Osteoblast (primary cell): ENCODE data around the gene MAGEC3. TPM values are rescaled to one million over a fixed set of nuclear protein-coding genes. Genes with fewer than 3 reads are reported as not detected.

Source experiments
- DNase-seq: peaks from one replicate; pipeline ENCODE4 v3.0.0; 2011; ENCODE audit warnings: low spot score, mixed read lengths; ENCODE audit not compliant: insufficient read length; ENCODE audit errors: missing footprints
- H2AFZ ChIP-seq: 2 replicates; pipeline ENCODE4 v1.6.0; 2011; ENCODE audit warnings: mild to moderate bottlenecking, low read length
- H3K27ac ChIP-seq: 2 replicates; pipeline ENCODE4 v1.5.1; 2011; ENCODE audit warnings: mild to moderate bottlenecking, low read depth, low read length, moderate library complexity
- H3K27me3 ChIP-seq: 2 replicates; pipeline ENCODE4 v1.6.0; 2012; ENCODE audit warnings: mild to moderate bottlenecking, control low read depth, inconsistent platforms, low read length, moderate library complexity; ENCODE audit not compliant: insufficient read depth
- H3K36me3 ChIP-seq: 2 replicates; pipeline ENCODE4 v1.5.1; 2011; ENCODE audit warnings: mild to moderate bottlenecking, low read length, control low read depth, moderate library complexity; ENCODE audit not compliant: insufficient read depth
- H3K4me1 ChIP-seq: 2 replicates; pipeline ENCODE4 v1.5.1; 2011; ENCODE audit warnings: mild to moderate bottlenecking, low read length, control low read depth, moderate library complexity; ENCODE audit not compliant: insufficient read depth
- H3K4me2 ChIP-seq: 2 replicates; pipeline ENCODE4 v1.6.0; 2011; ENCODE audit warnings: mild to moderate bottlenecking, low read length; ENCODE audit not compliant: insufficient read depth
- H3K4me3 ChIP-seq: fragments of 200-600 bp; sonication (generic); 3 replicates; pipeline ENCODE4 v1.5.1; 2012; ENCODE audit warnings: mild to moderate bottlenecking, low read length, inconsistent platforms; ENCODE audit not compliant: insufficient read depth
- H3K79me2 ChIP-seq: 2 replicates; pipeline ENCODE4 v1.6.0; 2012; ENCODE audit warnings: mild to moderate bottlenecking, low read length, control low read depth, inconsistent platforms; ENCODE audit not compliant: insufficient read depth
- H3K9me3 ChIP-seq: 2 replicates; pipeline ENCODE4 v1.5.1; 2011; ENCODE audit warnings: low read depth, low read length, control low read depth
- H4K20me1 ChIP-seq: 2 replicates; pipeline ENCODE4 v1.6.0; 2012; ENCODE audit warnings: mild to moderate bottlenecking, low read length, control low read depth; ENCODE audit not compliant: insufficient read depth
- CTCF ChIP-seq: IDR thresholded peaks from 2 replicates; pipeline ENCODE4 v1.5.1; 2011; ENCODE audit warnings: mild to moderate bottlenecking, low read depth, low read length, moderate library complexity; ENCODE audit errors: extremely low read depth
- total RNA-seq: library from RNA; depleted of rRNA; stranded (reverse); fragments of >200 nt; gene quantifications from 2 replicates; pipeline ENCODE4 v1.2.3, GENCODE V29; 2012

The MAGEC3 gene
- total RNA-seq, 1 donor, result not detected

GRCh38 chrX:141815904-141816303, 22.2 kb upstream of the MAGEC3 start:
- Histone ChIP-seq H3K4me2 (no peak overlapping the region), H3K27ac (no peak overlapping the region), H4K20me1 (no peaks in the 10 kb centered on the region), H2AFZ (no peak overlapping the region), H3K4me1 (no peaks in the 10 kb centered on the region), H3K4me3 (no peak overlapping the region), H3K9me3 (no peaks in the 10 kb centered on the region), H3K79me2 (no peaks in the 10 kb centered on the region), H3K27me3 (no peaks in the 10 kb centered on the region), H3K36me3 (no peaks in the 10 kb centered on the region)
- no peak for TF ChIP-seq CTCF
- DNase-seq, result no peak

DNA sequence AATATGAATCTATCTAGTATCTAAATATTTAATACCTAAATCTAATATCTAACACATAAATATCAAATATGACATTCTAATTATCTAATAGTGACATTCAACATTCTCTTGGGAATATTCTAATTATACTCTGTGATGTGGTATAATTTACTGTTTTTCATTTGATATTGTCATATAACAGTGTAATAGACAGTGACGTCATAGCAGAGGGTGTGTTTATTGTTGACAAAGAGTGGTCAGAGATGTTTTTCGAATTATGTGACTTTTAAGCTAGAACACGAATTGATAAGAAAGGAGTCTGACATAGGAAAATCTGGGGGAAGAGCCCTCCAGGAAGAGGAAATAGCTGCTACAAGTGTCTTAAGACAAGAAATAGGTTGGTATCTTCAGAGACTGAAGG, 5.9 kb upstream of the MAGEC3 start:
- no peak for DNase-seq
- Histone ChIP-seq H3K27me3 (no peaks in the 10 kb centered on the region), H2AFZ (no peak overlapping the region), H3K27ac (no peak overlapping the region), H3K9me3 (peaks cover 1% of the 10 kb centered on the region), H3K79me2 (no peaks in the 10 kb centered on the region), H3K4me1 (no peaks in the 10 kb centered on the region), H3K4me2 (no peak overlapping the region), H3K36me3 (no peaks in the 10 kb centered on the region), H3K4me3 (no peak overlapping the region), H4K20me1 (no peaks in the 10 kb centered on the region)
- no peak for TF ChIP-seq CTCF

DNA sequence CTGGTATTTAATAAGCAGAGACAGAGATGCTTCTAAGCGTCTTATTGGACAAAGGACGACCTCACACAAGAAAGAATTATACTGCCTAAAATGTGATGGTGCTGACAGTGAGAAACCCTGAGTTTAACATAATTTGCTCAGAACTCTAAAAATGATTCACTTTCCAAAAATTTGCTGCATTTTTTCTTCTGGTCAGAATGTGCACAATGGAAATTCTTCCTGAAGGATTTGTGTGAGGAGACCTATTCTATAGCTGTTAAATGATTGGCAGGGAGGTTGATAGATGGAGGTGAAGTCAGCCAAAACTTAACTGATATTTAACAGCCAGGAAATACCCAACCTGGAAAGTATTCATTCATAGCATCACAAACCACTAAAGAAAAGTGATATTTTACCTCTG, 1.7 kb downstream of the MAGEC3 start:
- Histone ChIP-seq H2AFZ (no peak overlapping the region), H3K4me2 (no peak overlapping the region), H4K20me1 (no peaks in the 10 kb centered on the region), H3K27ac (no peak overlapping the region), H3K27me3 (no peaks in the 10 kb centered on the region), H3K36me3 (no peaks in the 10 kb centered on the region), H3K79me2 (no peaks in the 10 kb centered on the region), H3K4me1 (no peaks in the 10 kb centered on the region), H3K9me3 (peaks cover 3% of the 10 kb centered on the region), H3K4me3 (no peak overlapping the region)
- no peak for DNase-seq
- no peak for TF ChIP-seq CTCF

DNA sequence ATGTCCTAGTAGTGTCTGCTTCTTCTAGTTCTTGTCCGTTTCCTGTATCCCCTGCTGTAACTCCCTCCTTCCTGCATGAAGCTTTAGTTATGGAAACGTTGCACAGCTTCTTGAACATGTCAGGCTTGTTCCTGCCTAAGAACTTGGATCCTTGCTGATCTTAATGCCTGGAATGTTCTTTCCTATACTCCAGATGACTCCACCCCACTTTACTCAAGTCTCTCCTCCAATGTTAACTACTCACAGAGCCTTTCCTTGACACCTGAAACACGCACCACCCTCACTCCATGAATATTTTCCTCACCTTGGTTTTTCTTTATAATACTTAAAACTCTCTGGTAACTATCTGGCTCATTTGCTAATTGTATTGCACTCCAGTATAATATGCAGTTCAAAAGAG, 19.4 kb downstream of the MAGEC3 start:
- Histone ChIP-seq H2AFZ (no peak overlapping the region), H3K36me3 (no peaks in the 10 kb centered on the region), H4K20me1 (no peaks in the 10 kb centered on the region), H3K4me3 (no peak overlapping the region), H3K27me3 (no peaks in the 10 kb centered on the region), H3K4me2 (no peak overlapping the region), H3K4me1 (no peaks in the 10 kb centered on the region), H3K9me3 (no peaks in the 10 kb centered on the region), H3K27ac (no peak overlapping the region), H3K79me2 (no peaks in the 10 kb centered on the region)
- TF ChIP-seq CTCF, result no peak
- DNase-seq, result no peak
